K562 (cell line): ENCODE data around the gene ABCC6.
"Not testable (repeated sequence)": the region's sequence is repeated elsewhere in the genome, so short reads cannot be mapped to it uniquely, and the experiment has no call there.

Source experiments
- CBX1 ChIP-seq: sonication (generic); IDR thresholded peaks from 2 replicates; pipeline ENCODE4 v1.6.1; 2016; ENCODE audit warnings: antibody characterized with exemption, low read depth, mild to moderate bottlenecking
- CBX2 ChIP-seq: fragments of 200-600 bp; sonication (generic); IDR thresholded peaks from one replicate; pipeline ENCODE4 v1.6.1; 2012; ENCODE audit warnings: mild to moderate bottlenecking, low read length, inconsistent platforms; ENCODE audit not compliant: insufficient read depth, poor library complexity, severe bottlenecking
- CTCF ChIP-seq, 3 experiments: IDR thresholded peaks in 2 of 3; conservative IDR thresholded peaks in 1 of 3; 2 replicates each; pipeline ENCODE4 v1.5.1; 2011 to 2012; ENCODE audit warnings: low read length in 3 of 3, mild to moderate bottlenecking in 3 of 3, control low read depth in 2 of 3, improper control_type of control experiment in 1 of 3, inconsistent platforms in 1 of 3, low read depth in 1 of 3, mixed read lengths in 1 of 3, moderate library complexity in 1 of 3; ENCODE audit not compliant: insufficient read depth in 2 of 3
- HNRNPK ChIP-seq: fragments of 200-400 bp; formaldehyde crosslinking; IDR thresholded peaks from one replicate; pipeline ENCODE4 v1.6.1; 2018; ENCODE audit warnings: mild to moderate bottlenecking, low read depth, low read length; ENCODE audit not compliant: poor library complexity, severe bottlenecking
- MEF2A ChIP-seq: IDR thresholded peaks from 2 replicates; pipeline ENCODE4 v1.6.1; 2011; ENCODE audit warnings: low read depth, mild to moderate bottlenecking, low read length, moderate library complexity; ENCODE audit not compliant: control insufficient read depth
- MYC ChIP-seq, 2 experiments: fragments of 250-450 bp in 1 of 2; sonication (Bioruptor Pico) in 1 of 2; IDR thresholded peaks; 2 replicates each; pipeline versions ENCODE4 v1.5.1 to v1.6.1; 2012 to 2021; ENCODE audit warnings: low read depth in 2 of 2, borderline replicate concordance in 1 of 2, improper control_type of control experiment in 1 of 2, low read length in 1 of 2, mild to moderate bottlenecking in 1 of 2, moderate library complexity in 1 of 2
- NCOR1 ChIP-seq: fragments of 450-650 bp; IDR thresholded peaks from 2 replicates; pipeline ENCODE4 v1.6.1; 2016; ENCODE audit warnings: mild to moderate bottlenecking, moderate library complexity
- PHF8 ChIP-seq: fragments of 200-600 bp; sonication (generic); IDR thresholded peaks from 2 replicates; pipeline ENCODE4 v1.6.1; 2012; ENCODE audit warnings: mixed run types, mild to moderate bottlenecking, inconsistent platforms, low read length, moderate library complexity, borderline replicate concordance
- POLR2A ChIP-seq: fragments of 450-650 bp; conservative IDR thresholded peaks from 2 replicates; pipeline ENCODE4 v1.6.1; 2016
- RAD21 ChIP-seq, 2 experiments: fragments of 250-450 bp in 1 of 2; fragments of 450-650 bp in 1 of 2; sonication (Bioruptor Pico) in 1 of 2; formaldehyde crosslinking in 1 of 2; IDR thresholded peaks in 1 of 2; conservative IDR thresholded peaks in 1 of 2; 2 replicates each; pipeline versions ENCODE4 v1.4.0 to v1.8.0; 2020 to 2022; ENCODE audit warnings: mild to moderate bottlenecking in 2 of 2, moderate library complexity in 1 of 2
- USF2 ChIP-seq: sonication (generic); formaldehyde crosslinking; IDR thresholded peaks from 2 replicates; pipeline ENCODE4 v1.5.0; 2020; ENCODE audit warnings: missing genetic modification reagents
- ZBTB5 ChIP-seq: fragments of 450-650 bp; IDR thresholded peaks from 2 replicates; pipeline ENCODE4 v1.6.1; 2017; ENCODE audit warnings: antibody characterized with exemption
- ZNF589 ChIP-seq: fragments of 200-800 bp; sonication (Bioruptor generic); IDR thresholded peaks from 2 replicates; pipeline ENCODE4 v1.6.1; 2016; ENCODE audit warnings: low read depth, missing genetic modification characterization, missing compliant biosample characterization

GRCh38 chr16:16207787-16208334, 15.4 kb downstream of the ABCC6 start:
- not testable (repeated sequence) for TF ChIP-seq ZNF589 (CRISPR knock-in tag); CBX1; RAD21 (CRISPR knock-in tag; conservative IDR thresholded peaks at IDR 0.05 in 1 of 2, IDR thresholded peaks at IDR 0.05 in 1 of 2); USF2 (CRISPR knock-in tag); POLR2A; CTCF (IDR thresholded peaks at IDR 0.05 in 2 of 3, conservative IDR thresholded peaks at IDR 0.05 in 1 of 3; ENCODE audit: insufficient read depth in 2 of 3, low read depth in 1 of 3, low read length in 3 of 3); ZBTB5; NCOR1; CBX2; MYC (IDR thresholded peaks at IDR 0.05; ENCODE audit: low read depth, low read length); MYC (CRISPR knock-in tag; IDR thresholded peaks at IDR 0.05; ENCODE audit: borderline replicate concordance, low read depth); MEF2A; PHF8; HNRNPK
